ENCODE data around the gene KCNA10.

The KCNA10 gene

DNA sequence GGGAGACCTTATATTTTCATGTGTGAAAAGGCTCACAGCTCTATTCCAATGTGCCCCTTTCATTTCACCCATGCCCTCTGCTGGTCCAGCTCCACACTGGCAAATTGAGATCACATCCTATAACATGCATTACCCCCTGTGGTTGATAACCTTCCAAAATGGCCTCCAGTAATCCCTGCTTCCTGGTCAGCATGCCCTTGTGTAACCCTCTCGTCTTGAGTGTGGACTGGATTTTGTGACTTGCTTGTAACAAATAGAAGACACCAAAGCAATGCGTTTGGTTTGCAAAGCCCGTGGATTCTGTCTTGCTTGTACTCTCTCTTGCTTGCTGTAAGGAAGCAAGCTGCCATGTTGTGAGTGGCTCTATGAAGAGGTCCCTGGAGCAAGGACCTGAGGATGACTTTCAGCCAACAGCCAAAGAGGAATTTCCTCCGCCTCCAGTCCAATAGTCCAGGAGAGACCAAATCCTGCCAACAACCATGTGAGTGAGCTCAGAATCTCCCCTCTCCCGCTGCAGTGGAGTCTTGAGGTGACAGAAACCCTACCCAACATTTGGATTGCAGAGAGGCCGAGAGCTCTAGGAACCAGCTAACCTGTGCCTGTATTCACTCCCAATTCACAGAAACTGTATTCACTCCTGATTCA is 17.4 kb downstream of the KCNA10 start:
- no peak for DNase-seq (ENCODE audit: low read depth)

DNA sequence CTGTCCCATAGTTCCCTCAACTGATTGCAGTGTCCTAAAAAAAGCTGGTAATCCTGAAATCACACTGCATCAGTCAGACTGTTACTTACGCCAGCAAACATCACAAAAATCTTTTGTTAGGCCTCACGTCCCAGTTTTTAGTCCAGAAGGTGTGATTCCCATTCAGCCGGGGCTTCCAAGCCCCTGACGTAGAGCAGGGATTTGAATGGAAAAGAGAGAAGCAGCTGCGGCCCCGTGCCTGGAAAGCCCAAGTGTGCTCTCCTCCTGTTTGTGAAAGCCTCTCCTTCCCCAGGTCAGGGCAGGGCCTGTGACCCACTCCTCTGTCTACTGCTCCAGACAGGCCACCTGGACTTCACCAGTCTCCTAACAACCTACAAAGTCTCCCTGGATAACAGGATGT is 20.7 kb downstream of the KCNA10 start:
- DNase-seq (ENCODE audit: low read depth) = no peak

GRCh38 chr1:110495926-110496600 is 22.9 kb downstream of the KCNA10 start:
- peak; percentile 53 for DNase-seq (ENCODE audit: low read depth)

GRCh38 chr1:110494522-110495406 is 24.2 kb downstream of the KCNA10 start:
- no peak for DNase-seq (ENCODE audit: low read depth)

- no peak for DNase-seq (ENCODE audit: low read depth)
Observed at GRCh38 chr1:110494036-110494435, 24.9 kb downstream of the KCNA10 start.

- DNase-seq (ENCODE audit: low read depth) = no peak
Observed at GRCh38 chr1:110493059-110493699, 25.8 kb downstream of the KCNA10 start.

DNA sequence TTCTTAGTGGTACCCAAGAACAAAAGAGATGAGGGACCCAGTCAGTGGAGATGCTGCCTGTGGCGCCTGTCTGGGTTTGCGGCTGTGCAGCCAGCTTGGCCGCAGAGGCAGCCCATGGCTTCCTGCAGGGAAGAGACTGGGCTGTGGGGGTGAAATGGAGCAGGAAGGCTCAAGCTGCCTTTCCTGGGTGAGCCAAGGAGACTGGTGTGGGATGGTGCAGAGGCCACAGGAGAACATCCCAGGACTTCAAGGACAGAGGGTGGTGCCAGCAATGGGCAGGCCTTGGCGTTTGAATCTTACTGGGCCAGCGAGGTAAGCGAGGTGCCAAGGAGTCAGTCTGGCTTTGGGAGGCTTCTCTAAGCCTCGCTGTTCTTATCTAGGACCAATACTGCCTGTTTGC is 26.4 kb downstream of the KCNA10 start:
- DNase-seq (ENCODE audit: low read depth) = no peak

- no peak for DNase-seq (ENCODE audit: low read depth)
Observed at GRCh38 chr1:110490791-110491451, 28.1 kb downstream of the KCNA10 start.

DNA sequence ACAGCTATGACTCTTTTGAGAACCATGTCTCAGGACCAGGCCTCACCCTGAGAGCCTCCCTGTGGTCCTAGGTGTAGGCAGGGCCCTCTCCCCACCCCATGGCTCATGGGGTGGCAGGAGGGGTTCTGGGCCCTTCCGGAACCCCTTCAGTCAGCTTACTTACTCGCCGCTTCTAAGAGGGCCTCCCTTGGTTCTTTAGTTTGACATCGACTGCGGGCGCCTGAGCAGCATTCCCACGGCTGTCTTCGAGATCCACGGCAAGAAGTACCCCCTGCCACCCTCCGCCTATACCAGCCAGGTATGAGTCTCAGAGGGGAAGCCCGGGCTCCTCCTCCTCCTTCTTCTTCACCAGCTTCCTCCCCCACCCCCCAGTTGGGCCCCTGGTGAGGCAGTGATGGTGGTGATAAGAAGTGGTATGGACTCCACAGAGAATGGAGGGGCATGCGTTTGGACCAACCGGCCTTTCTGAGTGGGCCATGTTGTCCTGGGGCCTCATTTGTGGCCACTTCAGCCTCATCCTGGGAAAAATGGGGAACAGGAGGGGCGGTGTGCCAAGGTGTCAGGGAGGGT is 28.9 kb downstream of the KCNA10 start:
- no peak for DNase-seq (ENCODE audit: low read depth)

- no peak for DNase-seq (ENCODE audit: low read depth)
Observed at GRCh38 chr1:110489406-110489805, 29.6 kb downstream of the KCNA10 start.

GRCh38 chr1:110488867-110489266 is 30.1 kb downstream of the KCNA10 start:
- no peak for DNase-seq (ENCODE audit: low read depth)

DNA sequence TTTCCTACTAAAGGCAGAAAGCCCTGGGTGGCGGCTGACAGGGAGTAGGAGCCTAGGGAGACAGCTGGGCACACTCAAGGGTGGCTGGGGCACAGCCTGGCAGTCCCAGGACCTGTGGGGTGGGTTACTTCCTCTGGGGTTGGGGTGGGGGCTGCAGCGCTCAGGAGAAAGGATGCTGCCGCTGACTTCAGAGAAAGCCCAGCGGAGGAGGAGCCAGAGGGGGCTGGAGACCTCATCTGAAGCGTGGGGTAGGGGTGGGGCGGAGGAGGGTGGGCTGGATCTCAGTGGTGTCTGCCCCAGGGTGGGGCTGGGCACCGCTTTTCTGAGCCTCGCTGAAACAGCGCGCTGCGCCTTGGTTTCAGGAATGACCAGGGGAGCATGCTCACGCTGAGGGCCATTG is 30.8 kb downstream of the KCNA10 start:
- DNase-seq (ENCODE audit: low read depth) = no peak

GRCh38 chr1:110487726-110488125 is 31.2 kb downstream of the KCNA10 start:
- no peak for DNase-seq (ENCODE audit: low read depth)

DNA sequence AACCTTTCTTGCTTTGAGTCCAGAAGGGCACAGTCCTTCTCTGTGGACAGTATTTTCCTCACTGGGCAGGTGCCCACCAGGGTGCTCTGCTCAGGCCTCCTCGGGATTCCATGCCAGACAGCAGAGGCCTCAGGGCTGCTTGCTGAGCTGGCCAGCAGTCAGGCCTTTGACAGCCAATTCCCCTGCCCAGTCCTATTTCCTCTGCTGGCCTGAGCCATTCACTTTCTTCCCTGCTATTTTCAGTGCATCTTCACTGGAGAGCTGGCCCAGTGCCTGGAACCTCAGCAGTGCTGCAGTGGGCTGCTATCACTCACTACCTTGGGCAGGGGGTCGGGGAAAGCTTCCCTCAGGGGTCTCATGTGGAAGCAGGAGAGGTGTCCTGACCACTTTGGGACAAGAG is 33.2 kb downstream of the KCNA10 start:
- no peak for DNase-seq (ENCODE audit: low read depth)

- DNase-seq (ENCODE audit: low read depth) = no peak
Observed at GRCh38 chr1:110484801-110485200, 34.2 kb downstream of the KCNA10 start.

- no peak for DNase-seq (ENCODE audit: low read depth)
Observed at GRCh38 chr1:110483308-110483685, 35.7 kb downstream of the KCNA10 start.

DNA sequence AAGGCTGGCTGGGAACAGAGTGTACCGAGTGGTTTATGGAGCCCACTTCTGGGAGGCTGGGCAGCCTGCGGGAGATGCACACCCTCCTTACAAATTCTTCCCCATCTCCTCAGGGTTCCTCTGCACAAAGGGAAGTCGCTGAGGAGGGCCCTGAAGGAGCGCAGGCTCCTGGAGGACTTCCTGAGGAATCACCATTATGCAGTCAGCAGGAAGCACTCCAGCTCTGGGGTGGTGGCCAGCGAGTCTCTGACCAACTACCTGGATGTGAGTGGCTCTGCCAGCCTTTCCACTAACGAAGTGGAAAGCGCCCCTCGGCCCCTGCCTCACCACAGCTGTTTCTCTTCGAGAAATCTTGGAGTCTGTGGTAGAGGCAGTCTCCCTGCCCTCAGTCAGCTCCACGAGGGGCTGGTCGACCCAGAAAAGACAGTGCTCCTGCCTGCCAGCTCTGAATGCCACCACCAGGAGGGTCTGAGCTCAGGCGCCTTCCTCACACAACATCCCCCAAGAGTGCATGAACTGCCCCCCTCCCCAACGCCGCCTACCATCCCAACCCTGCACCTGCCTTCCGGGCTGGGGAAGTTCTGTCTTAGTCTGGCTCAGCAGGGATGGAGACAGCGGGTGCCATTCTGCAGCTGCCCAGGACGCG is 36.2 kb downstream of the KCNA10 start:
- no peak for DNase-seq (ENCODE audit: low read depth)

- no peak for DNase-seq (ENCODE audit: low read depth)
Observed at GRCh38 chr1:110481968-110482623, 36.9 kb downstream of the KCNA10 start.

- no peak for DNase-seq (ENCODE audit: low read depth)
Observed at GRCh38 chr1:110480356-110481096, 38.4 kb downstream of the KCNA10 start.

- DNase-seq (ENCODE audit: low read depth) = no peak
Observed at GRCh38 chr1:110478886-110479285, 40.1 kb downstream of the KCNA10 start.
